ENCODE results near the gene TP53BP2.
A peak's percentile ranks its signal among the peaks of the same experiment; 100 is the strongest.
"Not testable (repeated sequence)": the region's sequence is repeated elsewhere in the genome, so short reads cannot be mapped to it uniquely, and the experiment has no call there.

Gene TP53BP2

DNA sequence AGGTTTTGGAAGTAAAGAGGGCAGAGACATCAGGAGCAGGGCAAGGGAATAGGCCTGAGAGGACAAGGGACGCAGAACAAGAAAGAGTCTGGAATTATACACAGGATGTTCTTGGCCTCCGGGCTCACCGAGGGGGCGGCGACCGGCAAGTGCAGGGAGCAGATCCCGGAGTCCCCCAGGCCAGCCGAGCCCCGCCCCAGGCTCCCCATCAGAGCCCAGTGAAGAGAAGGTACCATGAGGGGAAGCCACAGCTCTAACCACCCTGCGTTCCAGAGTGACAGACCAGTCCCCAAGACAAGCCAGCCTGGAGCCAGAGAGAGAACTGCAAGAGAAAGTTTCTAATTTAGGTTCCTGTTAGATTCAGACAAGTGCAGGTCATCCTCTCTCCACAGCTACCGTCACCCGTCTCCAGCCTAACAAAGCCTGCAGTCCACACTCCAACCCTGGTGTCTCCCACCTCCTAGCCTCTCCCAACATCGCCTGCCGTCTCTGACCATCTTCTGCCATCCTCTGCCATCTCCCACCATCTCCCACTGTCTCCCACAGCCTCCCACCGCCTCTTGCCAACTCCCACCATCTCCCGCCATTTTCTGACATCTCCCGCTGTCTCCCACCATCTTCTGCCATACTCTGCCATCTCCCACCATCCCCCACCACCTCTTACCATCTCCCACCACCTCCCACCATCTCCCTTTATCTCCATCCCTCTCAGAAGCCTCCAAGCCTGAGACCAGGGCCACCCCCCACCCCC, 90.9 kb downstream of the TP53BP2 start:
- in situ Hi-C loops (cut with MboI; ENCODE audit: low sequenced_read_pairs), result no loop called here
- no peak for DNase-seq (ENCODE audit: low spot score in 2 of 2)
- Histone ChIP-seq H3K27me3 (ENCODE audit: low read depth) (no peaks in the 10 kb centered on the region), H3K36me3 (replicated peaks) (peaks cover 53% of the 10 kb centered on the region), H3K9me3 (no peaks in the 10 kb centered on the region), H3K4me1 (no peaks in the 10 kb centered on the region), H3K4me3 (no peak overlapping the region)

DNA sequence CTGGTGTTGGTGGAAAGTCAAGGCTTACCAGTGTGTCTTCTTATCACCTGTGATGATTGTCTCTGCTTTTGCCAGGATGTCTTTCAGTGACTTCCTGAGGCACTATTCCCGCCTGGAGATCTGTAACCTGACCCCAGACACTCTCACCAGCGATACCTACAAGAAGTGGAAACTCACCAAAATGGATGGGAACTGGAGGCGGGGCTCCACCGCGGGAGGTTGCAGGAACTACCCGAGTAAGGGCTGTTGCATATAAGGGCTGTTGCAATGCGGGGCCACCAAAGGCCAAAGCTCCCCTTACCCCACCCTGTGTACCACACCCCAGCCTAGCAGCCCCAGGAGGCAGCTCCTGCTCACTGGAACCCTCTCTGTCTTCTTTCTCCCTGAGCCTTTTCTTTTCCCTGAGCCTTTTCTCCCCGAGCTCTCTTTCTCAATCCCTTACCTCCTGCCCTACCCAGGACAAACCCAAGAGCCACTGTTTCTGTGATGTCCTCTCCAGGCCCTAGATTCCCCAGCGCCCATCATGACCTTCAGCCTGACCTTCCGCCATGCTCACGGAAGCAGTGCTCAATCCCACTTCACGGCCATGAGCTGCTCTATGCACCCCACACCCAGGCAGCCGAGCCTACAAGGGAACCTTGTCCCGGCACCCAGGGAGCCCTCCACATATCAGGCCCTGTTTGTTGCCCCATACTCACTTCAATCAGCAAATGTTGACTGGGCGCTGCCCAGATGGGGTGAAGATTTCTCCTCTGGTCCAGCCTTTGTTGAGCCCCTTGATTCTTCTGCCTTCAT, 92.8 kb downstream of the TP53BP2 start:
- Histone ChIP-seq H3K4me1 (no peaks in the 10 kb centered on the region), H3K27me3 (ENCODE audit: low read depth) (no peaks in the 10 kb centered on the region), H3K4me3 (no peak overlapping the region), H3K9me3 (no peaks in the 10 kb centered on the region), H3K36me3 (replicated peaks) (peaks cover 58% of the 10 kb centered on the region)
- in situ Hi-C loops (cut with MboI; ENCODE audit: low sequenced_read_pairs), result no loop called here
- DNase-seq (ENCODE audit: low spot score in 2 of 2), result no peak

DNA sequence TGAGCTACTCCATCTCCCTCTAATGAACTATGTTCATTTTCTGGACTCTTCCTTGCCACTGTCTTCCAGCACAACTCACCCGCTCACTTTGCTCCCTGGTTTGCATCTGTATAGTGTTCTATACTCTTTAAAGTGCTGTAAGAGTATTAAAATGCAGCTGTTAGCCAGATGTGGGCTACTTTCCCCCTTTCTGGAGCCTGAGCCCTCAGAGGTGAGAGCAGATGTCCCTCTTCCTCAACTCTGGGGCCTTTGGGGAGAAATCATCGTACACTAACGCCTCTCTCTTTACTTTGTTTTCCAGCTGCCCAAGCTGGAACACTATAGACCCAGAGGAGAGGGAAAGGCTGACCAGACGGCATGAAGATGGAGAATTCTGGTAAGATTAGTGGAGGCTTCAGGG, 94.1 kb downstream of the TP53BP2 start:
- H3K27me3 ChIP-seq (ENCODE audit: low read depth), result no peaks in the 10 kb centered on the region
- in situ Hi-C loops (cut with MboI; ENCODE audit: low sequenced_read_pairs), result no loop called here
- H3K4me3 ChIP-seq, result no peak overlapping the region
- no peaks in the 10 kb centered on the region for H3K4me1 ChIP-seq
- H3K9me3 ChIP-seq, result no peaks in the 10 kb centered on the region
- no peak for DNase-seq (ENCODE audit: low spot score in 2 of 2)
- H3K36me3 ChIP-seq (replicated peaks), result peaks cover 61% of the 10 kb centered on the region

DNA sequence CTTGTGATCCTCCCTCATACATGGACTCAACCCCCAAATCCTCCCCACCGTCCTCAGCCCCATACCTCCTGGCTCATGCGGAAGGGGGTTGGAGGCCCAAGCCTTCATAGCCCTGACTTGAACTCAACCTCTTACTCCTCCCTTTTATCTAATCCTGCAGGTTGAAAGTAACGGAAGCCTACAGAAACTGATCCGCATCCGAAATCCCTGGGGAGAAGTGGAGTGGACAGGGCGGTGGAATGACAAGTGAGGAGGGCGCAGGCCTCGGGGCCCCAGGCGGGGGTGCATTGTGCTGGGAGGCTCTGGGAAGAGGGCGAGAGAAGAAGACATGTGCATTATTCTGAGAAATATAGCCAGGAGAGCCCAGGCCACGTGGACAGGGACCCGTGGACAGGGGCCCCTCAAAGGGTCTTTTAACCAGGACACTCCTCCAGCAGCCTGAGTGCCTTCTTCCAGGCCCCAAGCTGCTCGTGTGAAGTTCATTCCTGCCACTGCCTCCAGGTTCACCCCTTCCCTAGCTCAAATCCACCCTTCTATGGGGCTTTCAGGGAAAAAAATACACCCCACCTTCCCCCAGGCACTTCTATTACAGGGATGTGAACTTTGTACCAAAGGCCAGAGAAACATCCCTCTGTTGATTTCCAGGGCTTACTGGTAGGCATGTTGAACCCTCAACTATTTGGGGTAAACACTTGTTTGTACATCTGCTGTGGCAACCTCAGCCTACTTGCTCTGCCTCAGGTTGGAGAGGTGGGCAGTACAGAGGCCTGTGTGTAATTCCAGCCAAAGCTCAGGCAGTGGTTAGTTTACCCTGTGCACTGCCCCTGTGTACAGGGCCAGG, 94.8 kb downstream of the TP53BP2 start:
- H3K4me1 ChIP-seq, result no peaks in the 10 kb centered on the region
- peaks cover 61% of the 10 kb centered on the region for H3K36me3 ChIP-seq (replicated peaks)
- in situ Hi-C loops (cut with MboI; ENCODE audit: low sequenced_read_pairs), result no loop called here
- H3K27me3 ChIP-seq (ENCODE audit: low read depth), result no peaks in the 10 kb centered on the region
- H3K9me3 ChIP-seq, result no peaks in the 10 kb centered on the region
- DNase-seq (ENCODE audit: low spot score in 2 of 2), result no peak
- no peak overlapping the region for H3K4me3 ChIP-seq

DNA sequence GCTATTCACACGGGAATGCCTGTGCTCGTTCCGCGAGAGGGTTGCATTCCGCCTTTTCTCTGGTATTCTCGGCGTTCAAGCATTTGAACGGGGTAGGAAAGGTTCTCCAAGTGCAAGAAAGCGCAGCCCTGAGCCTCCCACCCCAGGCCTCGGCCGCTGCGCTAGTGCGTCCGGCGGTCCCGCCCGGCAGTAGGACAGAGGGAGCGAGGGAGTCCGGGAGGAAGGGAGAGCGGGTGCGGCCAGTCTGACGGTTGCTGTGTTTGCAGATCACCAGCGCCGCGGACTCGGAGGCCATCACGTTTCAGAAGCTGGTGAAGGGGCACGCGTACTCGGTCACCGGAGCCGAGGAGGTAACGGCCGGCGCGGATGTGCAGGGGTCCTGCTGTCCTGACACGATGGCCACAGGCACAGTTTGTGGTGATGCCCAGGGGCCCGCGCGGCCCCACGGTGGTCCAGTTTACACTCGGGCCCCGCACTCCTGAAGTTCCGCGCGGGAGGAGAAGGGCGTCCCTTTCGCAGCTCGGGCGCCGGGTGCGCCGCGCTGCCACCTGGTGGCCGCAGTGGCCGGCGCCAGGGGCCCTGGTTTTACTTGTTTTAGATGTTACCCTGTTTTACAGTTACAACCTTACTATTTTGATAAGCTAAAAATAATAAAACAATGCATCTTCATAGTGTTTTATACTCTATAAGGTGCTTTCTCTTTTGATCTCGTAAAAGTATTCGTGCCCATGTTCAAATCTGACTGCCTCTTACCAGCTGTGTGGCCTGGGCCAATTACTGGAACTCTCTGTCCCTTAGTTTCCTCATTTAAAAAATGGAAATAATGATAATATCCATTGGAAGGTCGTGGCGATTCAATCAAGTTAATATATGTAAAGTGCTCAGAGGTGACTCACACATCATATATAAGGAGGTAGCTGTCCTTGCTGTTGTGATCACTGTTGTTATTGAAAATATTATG, 96.7 kb downstream of the TP53BP2 start:
- in situ Hi-C loops (cut with MboI; ENCODE audit: low sequenced_read_pairs), result no loop called here
- DNase-seq (ENCODE audit: low spot score in 2 of 2), result peak; percentile 14 to 66
- Histone ChIP-seq H3K27me3 (ENCODE audit: low read depth) (no peaks in the 10 kb centered on the region), H3K36me3 (replicated peaks) (peaks cover 55% of the 10 kb centered on the region), H3K9me3 (no peaks in the 10 kb centered on the region), H3K4me1 (no peaks in the 10 kb centered on the region), H3K4me3 (no peak overlapping the region)

DNA sequence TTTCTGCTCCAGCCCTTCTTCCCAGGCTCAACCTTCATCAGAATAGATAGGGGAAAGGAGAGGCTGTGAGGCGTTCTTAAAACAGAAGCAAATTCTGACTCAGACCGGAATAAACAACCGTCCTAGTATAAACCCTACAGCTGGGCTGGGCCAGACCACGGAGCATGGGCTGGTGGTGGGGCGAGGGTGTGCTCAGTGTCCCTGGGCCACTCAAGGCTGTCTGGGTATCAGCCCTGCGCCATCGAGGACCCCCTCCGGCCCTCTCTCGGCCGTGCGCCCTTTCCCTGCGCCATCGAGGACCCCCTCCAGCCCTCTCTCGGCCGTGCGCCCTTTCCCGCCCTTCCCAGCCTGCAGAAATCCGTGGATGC, 97.4 kb downstream of the TP53BP2 start:
- DNase-seq (ENCODE audit: low spot score in 2 of 2), result no peak
- Histone ChIP-seq H3K9me3 (no peaks in the 10 kb centered on the region), H3K4me1 (no peaks in the 10 kb centered on the region), H3K27me3 (ENCODE audit: low read depth) (no peaks in the 10 kb centered on the region), H3K36me3 (replicated peaks) (peaks cover 54% of the 10 kb centered on the region), H3K4me3 (no peak overlapping the region)
- in situ Hi-C loops (cut with MboI; ENCODE audit: low sequenced_read_pairs), result no loop called here

DNA sequence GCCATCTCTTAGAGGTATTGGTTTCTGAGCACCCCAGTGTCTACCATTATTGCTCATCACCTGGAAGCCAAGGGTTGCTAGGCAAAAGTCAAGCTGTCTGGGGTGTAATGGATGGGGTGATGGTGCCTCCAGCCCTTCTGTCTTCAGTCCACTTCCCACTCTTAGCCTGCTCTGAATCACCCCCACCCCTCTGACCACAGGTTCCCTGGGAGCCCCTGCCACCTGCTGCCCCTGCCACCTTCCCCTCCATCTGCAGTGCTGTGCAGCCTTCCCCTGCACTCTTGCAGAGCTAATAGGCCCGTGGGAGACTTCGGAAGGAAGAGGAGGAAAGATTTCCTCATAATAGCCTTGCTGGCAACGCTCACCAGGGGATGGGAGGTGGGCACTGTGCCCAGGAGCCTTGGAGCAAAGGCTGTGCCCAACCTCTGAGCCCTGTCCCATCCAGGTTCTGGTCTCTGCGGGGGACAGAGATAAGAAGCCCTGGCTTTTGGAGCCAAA, 97.9 kb downstream of the TP53BP2 start:
- no peak for DNase-seq (ENCODE audit: low spot score in 2 of 2)
- Histone ChIP-seq H3K4me3 (no peak overlapping the region), H3K4me1 (no peaks in the 10 kb centered on the region), H3K9me3 (no peaks in the 10 kb centered on the region), H3K36me3 (replicated peaks) (peaks cover 49% of the 10 kb centered on the region), H3K27me3 (ENCODE audit: low read depth) (no peaks in the 10 kb centered on the region)
- in situ Hi-C loops (cut with MboI; ENCODE audit: low sequenced_read_pairs), result no loop called here

DNA sequence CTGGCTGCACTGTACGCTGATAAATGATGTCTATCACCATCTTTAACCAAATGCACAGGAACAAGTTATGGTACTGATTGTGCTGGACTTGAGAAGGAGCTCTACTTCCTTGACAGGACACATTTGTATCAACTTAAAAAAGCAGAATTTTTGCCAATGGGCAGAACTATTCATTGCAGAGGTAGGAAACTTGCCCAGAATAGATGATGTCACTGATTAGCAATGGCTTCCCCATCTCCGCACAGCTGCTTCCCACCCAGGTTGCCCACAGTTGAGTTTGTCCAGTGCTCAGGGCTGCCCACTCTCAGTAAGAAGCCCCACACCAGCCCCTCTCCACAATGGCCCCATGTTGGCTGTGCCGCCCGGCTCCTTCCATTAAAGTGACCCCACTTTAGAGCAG, 100.0 kb downstream of the TP53BP2 start:
- Histone ChIP-seq H3K4me3 (no peak overlapping the region), H3K27me3 (ENCODE audit: low read depth) (no peaks in the 10 kb centered on the region), H3K36me3 (replicated peaks) (peaks cover 31% of the 10 kb centered on the region), H3K9me3 (no peaks in the 10 kb centered on the region), H3K4me1 (no peaks in the 10 kb centered on the region)
- in situ Hi-C loops (cut with MboI; ENCODE audit: low sequenced_read_pairs), result no loop called here
- no peak for DNase-seq (ENCODE audit: low spot score in 2 of 2)

DNA sequence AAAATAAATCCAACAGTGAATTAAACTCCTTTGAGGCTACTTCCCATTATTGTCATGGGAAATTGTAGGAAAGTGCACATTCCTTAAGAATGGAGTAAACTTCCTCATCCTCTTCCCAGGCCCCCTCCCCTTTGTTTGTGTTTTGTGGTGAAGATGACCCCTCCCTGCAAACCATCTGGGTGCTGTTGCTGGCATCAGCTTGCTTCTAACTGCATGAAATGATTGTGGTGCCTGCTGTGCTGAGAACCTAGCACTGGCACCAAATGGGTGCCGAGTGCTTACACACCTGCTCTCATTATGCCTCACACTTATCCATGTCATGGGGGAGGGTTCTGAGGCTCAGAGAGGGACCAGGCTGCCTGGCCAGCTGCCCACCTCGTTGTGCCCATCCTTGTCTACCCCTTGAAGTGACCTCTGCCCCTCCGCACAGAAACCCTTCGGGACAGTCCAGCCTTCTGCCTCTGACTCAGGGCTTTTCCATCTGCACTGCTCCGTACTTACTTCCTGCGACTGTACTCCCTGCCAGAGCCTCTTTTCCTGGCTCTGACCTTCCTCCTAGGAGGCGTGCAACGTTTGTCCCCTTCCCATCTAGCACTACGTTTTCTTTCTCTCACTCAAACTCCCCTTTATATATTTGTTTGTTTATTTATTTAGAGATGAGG, 102.8 kb downstream of the TP53BP2 start:
- no peaks in the 10 kb centered on the region for H3K27me3 ChIP-seq (ENCODE audit: low read depth)
- in situ Hi-C loops (cut with MboI; ENCODE audit: low sequenced_read_pairs), result no loop called here
- no peak overlapping the region for H3K4me3 ChIP-seq
- H3K36me3 ChIP-seq (replicated peaks), result peaks cover 23% of the 10 kb centered on the region
- peaks cover 10% of the 10 kb centered on the region for H3K4me1 ChIP-seq
- DNase-seq (ENCODE audit: low spot score in 2 of 2), result no peak
- H3K9me3 ChIP-seq, result no peaks in the 10 kb centered on the region

DNA sequence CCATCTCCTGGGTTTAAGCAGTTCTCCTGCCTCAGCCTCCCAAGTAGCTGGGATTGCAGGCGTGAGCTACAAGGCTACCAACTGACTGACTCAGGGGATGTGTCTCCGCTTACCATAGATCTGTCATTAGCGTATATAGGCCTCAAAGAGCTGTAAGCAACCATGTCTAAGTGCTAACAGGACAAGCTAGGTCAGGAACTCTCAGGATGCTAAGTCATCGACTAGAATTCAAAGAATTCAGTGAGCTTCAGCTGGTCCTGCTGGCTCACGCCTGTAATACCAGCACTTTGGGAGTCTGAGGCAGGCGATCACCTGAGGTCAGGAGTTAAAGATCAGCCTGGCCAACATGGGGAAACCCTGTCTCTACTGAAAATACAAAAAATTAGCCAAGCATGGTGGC, 103.9 kb downstream of the TP53BP2 start:
- Histone ChIP-seq H3K27me3 (ENCODE audit: low read depth) (no peaks in the 10 kb centered on the region), H3K36me3 (replicated peaks) (peaks cover 16% of the 10 kb centered on the region; the same call in 1 of the 2 replicates), H3K9me3 (no peaks in the 10 kb centered on the region), H3K4me1 (peaks cover 20% of the 10 kb centered on the region), H3K4me3 (no peak overlapping the region)
- DNase-seq (ENCODE audit: low spot score in 2 of 2), result no peak
- in situ Hi-C loops (cut with MboI; ENCODE audit: low sequenced_read_pairs), result no loop called here

DNA sequence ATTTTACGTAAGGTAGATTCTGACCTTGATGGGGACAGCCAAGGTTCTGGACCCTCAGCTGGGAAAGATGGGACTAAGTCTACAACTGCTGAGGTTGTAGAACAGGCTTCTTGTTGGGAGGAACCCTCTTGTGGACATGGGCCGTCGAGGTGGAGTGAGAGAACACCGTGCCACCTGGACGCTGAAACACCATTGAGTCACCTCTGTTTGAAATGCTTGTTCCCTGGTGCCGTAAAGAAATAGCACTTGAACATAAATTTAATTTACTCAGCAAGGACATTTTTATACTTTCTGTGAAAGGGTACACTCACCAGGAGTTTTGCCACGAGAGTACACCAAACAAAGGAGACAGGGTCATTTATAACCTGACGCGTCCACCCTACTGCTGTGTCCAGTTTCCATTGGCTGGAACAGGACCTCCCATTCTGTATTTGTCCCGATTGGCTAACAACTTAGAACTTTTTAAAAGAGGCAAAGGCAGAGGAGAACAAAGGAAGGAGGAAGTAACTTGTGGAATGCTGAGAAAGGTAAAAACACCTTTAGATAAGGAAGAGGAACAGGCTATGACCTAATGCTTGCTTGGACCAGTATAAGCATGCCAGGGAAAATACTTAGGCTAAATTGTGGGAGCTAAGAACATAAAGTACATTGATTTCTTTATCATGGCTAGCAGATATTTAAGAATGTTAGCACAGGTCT, 105.6 kb downstream of the TP53BP2 start:
- H3K36me3 ChIP-seq (replicated peaks); in situ Hi-C loops (cut with MboI; ENCODE audit: low sequenced_read_pairs): not testable (repeated sequence)
- peaks cover 23% of the 10 kb centered on the region for H3K4me1 ChIP-seq

DNA sequence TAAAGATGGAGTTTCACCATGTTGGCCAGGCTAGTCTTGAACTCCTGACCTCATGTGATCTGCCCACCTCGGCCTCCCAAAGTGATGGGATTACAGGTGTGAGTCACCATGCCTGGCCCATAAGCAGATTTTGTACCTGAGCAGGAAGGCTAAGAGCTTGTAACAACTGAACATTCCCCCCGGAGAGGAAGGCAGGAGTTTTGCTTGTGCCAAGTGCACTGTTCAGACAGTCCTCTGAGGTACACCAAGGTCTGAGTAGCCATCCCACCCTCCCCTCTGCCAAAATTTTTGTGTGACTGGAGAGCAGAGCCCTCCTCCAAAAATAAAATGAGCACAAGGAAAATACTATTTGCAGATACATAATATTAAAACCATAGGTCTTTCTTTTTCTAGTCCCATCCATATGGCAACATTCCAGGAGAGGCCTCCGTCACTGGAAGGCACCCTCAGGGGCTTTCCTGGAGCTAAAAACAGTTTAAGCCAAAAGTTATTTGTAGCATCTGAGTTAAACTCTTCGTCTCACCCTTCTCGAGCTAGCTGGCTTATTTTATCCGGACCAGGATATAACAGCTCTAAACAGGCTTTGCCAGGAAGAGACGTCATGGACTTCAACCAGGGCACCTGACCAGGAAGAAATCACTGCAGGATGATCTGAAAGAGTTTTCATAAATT, 106.2 kb downstream of the TP53BP2 start:
- Histone ChIP-seq H3K4me1 (peaks cover 28% of the 10 kb centered on the region), H3K9me3 (no peaks in the 10 kb centered on the region), H3K27me3 (ENCODE audit: low read depth) (no peaks in the 10 kb centered on the region), H3K4me3 (no peak overlapping the region), H3K36me3 (replicated peaks) (peaks cover 5% of the 10 kb centered on the region; the same call in 1 of the 2 replicates)
- in situ Hi-C loops (cut with MboI; ENCODE audit: low sequenced_read_pairs), result no loop called here
- DNase-seq (ENCODE audit: low spot score in 2 of 2), result no peak

More for the DNA sequence above, 105.6 kb downstream of the TP53BP2 start:
- not testable (repeated sequence) for H3K4me3 ChIP-seq; H3K27me3 ChIP-seq (ENCODE audit: low read depth); DNase-seq (ENCODE audit: low spot score in 2 of 2); H3K9me3 ChIP-seq
